WI38 (cell line): Measurements from ENCODE around the gene SULT2B1.
A peak's percentile ranks its signal among the peaks of the same experiment; 100 is the strongest.

Experiments used
- H3K4me3 ChIP-seq: 2 replicates; pipeline ENCODE4 v1.5.1; 2011; ENCODE audit warnings: low read depth, mild to moderate bottlenecking, control low read depth, low read length
- TF ChIP-seq, protein P1 (sequence below): IDR thresholded peaks from 2 replicates; pipeline ENCODE4 v1.5.1; 2012; ENCODE audit warnings: low read depth, mild to moderate bottlenecking, control low read depth, low read length

Gene SULT2B1

DNA sequence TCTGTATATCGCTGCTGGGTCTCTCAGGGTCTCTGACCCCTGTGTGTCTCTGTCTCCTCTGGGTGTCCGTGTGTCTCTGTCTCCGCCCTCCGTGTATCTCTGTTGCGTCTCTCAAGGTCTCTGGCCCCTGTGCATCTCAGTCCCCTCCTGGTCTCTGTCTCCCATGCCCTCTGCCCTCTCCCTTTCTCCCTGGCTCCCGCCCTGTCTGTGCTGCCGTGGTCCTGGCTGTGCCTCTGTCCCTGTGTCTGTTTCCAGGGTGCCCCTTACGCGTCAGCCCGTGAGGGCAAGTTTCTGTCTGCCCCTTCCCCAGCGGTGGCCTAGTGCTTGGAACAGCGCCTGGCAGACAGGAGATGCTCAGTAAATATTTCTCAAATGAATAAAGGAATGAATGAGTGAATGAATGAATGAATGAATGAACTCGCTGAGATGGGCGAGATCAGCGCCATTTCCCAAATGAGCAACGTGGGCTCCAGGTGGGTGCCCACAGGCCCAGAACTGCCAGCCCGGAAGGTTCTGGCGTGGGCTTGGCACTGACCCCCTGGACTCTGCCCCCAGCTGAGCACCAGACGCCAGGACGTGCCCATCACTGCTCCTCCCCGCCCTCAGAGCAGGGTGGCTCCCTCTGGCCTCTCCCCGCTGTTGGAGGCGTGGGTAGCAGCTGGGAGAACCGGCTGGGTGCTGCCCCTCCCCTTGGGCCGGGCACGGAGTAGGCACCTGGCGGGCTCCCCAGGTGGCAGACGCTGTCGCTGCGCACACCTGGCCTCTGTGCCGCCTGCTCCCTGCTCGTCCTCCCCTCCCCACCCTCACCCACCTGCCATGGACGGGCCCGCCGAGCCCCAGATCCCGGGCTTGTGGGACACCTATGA is at the start of gene SULT2B1:
SULT2B1 (plus strand) TSS at position 736 of the 866 bp plus-strand sequence; CDS start at position 817, 81 bp downstream.
- TF ChIP-seq, protein P1, sequence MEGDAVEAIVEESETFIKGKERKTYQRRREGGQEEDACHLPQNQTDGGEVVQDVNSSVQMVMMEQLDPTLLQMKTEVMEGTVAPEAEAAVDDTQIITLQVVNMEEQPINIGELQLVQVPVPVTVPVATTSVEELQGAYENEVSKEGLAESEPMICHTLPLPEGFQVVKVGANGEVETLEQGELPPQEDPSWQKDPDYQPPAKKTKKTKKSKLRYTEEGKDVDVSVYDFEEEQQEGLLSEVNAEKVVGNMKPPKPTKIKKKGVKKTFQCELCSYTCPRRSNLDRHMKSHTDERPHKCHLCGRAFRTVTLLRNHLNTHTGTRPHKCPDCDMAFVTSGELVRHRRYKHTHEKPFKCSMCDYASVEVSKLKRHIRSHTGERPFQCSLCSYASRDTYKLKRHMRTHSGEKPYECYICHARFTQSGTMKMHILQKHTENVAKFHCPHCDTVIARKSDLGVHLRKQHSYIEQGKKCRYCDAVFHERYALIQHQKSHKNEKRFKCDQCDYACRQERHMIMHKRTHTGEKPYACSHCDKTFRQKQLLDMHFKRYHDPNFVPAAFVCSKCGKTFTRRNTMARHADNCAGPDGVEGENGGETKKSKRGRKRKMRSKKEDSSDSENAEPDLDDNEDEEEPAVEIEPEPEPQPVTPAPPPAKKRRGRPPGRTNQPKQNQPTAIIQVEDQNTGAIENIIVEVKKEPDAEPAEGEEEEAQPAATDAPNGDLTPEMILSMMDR: no peak
- no peak within 1 kb of the TSS for H3K4me3 ChIP-seq

DNA sequence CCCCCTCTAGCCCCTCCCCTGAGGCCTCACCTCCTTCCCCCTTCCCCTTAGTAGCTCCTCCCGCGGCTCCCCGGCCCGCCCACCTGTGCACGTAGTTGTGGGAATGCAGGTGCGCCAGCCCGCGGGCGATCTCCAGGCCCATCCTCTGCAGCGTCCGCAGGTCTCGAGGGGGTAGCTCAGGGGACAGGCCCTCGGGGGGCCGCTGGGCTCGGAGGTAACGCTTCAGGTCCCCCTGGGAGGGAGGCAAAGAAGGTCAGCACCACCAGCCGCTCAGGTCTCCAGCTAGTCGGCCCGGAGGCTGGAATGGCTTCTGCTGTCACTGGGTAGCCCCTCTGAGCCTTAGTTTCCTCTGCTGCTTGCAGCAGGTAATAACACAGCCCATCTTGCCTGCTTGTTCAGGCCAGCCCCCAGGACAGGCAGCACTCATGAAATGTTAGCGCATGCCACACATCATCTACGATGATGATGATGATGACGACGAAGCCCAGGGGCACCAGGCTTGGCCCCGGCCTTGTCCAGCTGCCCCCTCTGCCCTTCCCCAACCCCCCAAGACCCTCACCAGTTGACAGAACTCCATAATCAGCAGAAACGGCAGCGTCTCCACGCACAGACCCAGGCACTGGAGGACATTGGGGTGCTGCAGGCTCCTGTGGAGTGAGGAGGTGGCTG is 49.5 kb upstream of the SULT2B1 start:
- TF ChIP-seq, protein P1: no peak
- H3K4me3 ChIP-seq: no peak overlapping the region

DNA sequence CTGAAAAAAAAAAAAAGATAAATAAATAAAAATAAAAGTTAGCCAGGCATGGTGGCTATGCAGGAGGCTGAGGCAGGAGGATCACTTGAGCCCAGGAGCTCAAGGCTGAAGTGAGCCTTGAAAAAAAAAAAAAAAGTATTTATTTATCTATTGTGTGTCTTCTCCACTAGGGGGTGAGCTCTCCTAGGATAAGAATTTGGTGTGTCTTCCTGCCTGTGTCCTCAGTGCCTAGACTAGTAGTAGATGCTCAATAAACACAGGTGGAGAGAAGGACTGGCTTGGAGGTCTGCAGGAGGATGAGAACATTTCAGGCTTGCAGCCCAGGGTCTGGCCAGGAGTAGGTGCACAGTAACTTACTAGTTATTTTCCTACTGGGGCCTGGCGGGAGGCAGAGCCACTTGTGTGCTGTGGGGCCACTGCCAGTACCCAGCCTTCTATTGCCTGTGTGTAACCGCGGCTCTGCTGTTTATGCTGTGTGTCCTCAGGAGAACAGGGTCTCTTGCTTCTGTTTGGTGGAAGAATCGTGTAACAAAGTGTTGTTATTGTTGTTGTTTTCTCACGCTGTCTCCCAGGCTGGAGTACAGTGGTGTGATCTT is 45.7 kb upstream of the SULT2B1 start:
- H3K4me3 ChIP-seq: no peak overlapping the region
- TF ChIP-seq, protein P1: peak; percentile 30

DNA sequence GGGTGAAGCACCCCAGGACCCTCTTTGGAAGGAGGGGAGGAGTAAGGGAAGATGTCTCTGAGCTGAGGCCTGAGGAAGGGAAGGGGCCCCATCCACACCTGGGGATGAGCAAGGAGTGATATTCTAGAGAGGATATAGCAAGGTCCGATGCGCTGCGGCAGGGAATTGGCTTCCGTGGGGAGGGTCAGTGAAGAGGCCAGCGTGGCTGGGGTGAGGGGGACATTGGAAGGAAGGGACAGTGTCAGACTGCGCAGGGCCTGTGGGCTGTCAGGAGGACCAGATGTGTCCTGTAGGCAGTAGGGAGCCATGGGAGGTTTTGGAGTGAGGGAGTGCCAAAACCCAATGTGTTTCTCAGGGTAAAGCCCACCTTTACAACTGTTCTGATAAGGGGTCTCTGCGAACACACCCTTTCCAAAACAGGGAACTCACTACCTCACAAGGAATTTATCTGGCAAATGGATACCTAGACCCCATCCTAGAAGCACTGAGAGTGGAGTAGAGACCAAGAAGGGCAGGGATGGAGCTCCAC is 44.0 kb upstream of the SULT2B1 start:
- TF ChIP-seq, protein P1: no peak
- no peak overlapping the region for H3K4me3 ChIP-seq

DNA sequence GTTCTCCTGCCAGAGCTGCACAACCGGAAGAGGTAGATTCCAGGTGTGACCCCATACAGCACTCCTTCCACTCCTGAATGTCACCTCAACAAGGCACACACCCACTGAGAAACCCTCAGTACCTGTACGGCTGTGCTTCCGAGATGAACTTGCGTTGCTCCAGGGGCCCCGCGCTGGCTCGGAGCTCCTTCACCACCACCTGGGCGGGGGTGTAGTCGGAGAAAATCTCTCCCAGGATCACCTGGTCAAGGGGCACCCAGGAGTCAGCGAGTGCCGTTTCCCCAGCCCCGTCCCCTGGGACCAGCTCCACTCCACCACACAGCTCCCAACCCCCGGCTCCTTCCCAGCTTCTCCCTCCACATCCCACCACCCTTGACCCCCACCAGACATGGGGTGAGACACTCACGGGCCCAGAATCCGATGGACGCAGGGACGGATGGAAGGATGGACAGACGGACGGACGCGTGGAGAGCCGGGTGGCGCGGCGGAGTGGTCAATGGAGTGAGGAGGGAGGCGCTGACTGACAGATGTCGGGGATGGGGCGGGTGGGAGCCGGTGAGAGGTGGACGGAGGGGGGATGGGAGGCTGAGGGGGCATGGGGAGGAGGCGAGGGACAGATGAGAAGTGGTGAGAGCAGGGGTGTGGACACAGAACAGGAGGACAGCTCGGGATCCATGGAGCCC is 43.1 kb upstream of the SULT2B1 start:
- no peak overlapping the region for H3K4me3 ChIP-seq
- TF ChIP-seq, protein P1: no peak

DNA sequence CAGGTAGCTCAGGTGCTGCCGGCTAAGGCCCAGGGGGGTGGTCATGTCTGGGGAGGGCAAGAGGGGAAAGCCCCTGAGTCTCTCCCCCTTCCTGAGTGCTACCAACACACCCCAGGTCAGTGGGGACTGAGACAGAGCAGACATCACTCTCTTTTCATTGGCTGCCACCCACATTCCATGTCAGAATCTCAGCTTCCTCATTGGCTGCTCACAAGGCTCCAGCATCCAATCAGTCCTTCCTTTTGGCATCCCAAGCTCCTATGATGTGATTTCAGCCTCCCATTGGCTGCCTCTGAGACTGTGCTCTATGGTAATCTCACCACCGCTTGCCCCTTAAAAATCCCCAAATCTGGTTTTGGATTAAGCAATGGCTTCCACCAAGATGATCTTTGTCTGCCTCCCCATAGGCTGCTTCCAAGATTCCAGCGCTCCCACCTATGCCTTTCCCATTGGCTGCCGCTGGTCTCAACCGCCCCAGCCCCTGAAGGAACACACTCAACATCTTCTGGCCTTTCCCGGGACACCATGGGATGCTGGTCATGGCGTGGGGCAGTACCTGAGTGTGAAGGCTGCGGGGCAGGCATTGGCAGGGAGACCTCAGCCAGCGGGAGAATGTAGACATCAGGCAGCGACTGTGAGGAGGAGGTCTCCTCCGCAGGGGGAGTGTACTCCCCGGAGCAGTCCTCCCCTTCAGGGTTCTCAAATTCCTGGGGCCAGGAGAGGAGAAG is 42.3 kb upstream of the SULT2B1 start:
- no peak overlapping the region for H3K4me3 ChIP-seq
- TF ChIP-seq, protein P1: no peak
